HG02759 (cell line): Measurements from ENCODE around the gene KLKB1.
"Not testable (repeated sequence)": the region's sequence is repeated elsewhere in the genome, so short reads cannot be mapped to it uniquely, and the experiment has no call there.

Experiments used
- ATAC-seq: cut with Tn5 transposase; IDR thresholded peaks from one replicate; pipeline ENCODE4 v1.9.1; 2021; ENCODE audit warnings: mild to moderate bottlenecking, moderate library complexity; ENCODE audit not compliant: unreplicated experiment

Gene KLKB1

DNA sequence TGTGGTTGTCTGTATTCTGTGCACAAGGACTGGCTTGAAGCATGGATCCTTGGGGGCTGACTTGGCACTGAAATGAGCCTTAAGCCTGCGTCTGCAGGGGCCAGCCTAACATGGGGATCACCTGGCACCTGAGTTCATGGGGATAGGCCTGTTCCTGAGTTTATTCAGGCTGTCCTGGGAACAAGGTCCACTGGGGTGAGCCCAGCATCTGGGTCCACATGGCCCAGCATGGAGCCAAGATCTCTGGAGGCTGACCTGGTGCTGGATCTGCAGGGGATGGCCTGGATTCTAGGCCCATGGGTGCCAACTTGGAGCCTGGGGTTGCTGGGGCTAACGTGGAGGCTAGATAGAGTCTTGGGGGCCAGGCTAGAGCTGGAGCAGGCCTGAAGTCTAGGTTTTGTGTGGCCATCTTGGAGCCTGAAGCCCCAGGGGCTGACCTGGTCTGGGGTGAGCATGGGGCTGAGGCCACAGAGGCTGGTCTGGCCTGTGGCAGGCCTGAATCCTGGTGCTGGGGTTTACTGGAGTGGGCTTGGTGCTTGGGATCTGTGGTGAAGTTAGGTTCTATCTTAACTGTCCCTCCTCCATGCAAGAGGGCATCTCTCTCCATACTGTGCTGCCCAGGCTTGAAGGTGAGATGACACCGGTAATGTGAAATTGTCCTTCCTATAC lies 652 bp upstream of the KLKB1 start:
- ATAC-seq: no peak

- ATAC-seq: no peak
Observed at GRCh38 chr4:186227744-186228513, 622 bp downstream of the KLKB1 start.

DNA sequence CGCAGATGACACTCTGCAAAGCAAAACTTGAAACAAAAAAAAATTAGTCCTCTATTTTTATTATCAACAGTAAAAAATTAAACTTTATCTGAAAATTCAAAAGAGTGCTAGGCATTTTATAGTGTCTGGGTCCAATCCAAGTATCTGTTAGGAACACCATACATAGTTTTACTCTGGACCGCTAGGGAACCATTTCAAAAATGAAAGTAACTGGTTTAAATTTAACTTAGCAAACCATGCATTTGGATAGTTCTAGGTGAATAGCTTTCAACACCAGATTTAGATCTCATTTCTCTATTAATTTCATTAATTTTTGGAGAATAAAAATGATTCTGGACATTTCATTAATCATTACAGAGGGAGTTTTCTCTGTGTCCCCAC lies 1.2 kb downstream of the KLKB1 start:
- no peak for ATAC-seq

GRCh38 chr4:186234367-186234766 lies 7.1 kb downstream of the KLKB1 start:
- no peak for ATAC-seq

DNA sequence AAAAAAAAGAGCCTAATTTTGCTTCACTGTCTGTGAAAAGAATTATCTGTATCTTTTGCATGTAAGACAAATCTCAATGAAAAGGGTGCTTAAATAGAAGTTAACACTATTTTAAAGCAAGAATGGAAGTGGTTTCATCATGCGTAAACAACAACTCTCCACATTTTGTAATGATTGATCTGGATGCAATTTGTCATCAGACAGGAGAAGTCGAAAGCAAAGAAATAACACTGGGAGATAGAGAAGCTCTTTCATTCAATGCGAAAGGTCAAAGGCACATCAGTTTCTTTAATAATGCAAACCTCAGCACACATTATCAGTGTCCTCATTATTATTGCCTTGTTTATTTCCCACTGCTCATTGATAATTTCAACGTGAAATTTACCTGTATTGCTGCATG lies 8.8 kb downstream of the KLKB1 start:
- ATAC-seq: no peak

GRCh38 chr4:186240452-186240847 lies 13.1 kb downstream of the KLKB1 start:
- ATAC-seq: no peak

GRCh38 chr4:186240848-186241491 lies 13.7 kb downstream of the KLKB1 start:
- ATAC-seq: no peak

DNA sequence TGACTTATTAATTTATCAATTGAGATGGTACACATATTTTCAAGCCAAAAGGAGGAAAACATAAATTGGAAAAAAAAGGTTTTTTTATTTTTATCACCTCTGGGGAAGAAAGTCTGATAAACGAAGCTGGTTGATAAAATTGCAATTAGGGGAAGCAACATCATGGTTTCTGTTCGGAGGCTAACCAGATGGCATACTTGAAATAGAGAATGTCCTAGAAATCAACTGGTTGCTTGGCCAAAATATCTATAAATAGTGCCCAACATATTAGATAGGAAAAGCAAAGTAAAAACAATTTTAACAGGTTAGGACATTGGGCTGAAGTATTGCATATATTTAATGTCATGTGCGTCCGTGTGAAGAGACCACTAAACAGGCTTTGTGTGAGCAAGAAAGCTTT lies 14.3 kb downstream of the KLKB1 start:
- ATAC-seq: no peak

DNA sequence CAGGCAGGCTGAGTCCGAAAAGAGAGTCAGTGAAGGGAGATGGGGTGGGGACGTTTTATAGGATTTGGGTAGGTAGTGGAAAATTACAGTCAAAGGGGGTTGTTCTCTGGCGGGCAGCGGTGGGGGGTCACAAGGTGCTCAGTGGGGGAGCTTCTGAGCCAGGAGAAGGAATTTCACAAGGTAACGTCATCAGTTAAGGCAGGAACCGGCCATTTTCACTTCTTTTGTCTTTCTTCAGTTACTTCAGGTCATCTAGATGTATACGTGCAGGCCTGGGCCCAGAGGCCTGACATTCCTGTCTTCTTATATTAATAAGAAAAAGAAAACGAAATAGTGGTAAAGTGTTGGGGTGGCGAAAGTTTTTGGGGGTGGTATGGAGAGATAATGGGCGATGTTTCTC lies 14.7 kb downstream of the KLKB1 start:
- not testable (repeated sequence) for ATAC-seq

DNA sequence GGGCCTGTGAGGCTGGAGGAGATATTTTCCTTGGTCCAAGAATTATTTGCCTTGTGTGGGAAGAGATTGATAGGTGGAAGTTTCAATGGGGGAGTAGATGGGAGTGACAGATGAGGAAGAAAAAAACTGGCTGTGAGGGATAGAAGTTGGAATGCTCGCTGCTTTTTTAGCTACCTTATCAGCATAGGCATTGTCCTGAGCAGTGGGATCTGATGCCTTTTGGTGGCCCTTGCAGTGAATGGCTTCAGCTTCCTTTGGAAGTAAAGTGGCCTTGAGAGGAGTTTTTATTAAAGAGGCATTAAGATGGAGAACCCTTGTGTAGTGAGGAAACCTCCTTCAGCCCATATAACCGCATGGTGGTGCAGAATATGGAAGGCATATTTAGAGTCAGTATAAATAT lies 16.0 kb downstream of the KLKB1 start:
- ATAC-seq: no peak

GRCh38 chr4:186244835-186245234 lies 17.5 kb downstream of the KLKB1 start:
- ATAC-seq: no peak

DNA sequence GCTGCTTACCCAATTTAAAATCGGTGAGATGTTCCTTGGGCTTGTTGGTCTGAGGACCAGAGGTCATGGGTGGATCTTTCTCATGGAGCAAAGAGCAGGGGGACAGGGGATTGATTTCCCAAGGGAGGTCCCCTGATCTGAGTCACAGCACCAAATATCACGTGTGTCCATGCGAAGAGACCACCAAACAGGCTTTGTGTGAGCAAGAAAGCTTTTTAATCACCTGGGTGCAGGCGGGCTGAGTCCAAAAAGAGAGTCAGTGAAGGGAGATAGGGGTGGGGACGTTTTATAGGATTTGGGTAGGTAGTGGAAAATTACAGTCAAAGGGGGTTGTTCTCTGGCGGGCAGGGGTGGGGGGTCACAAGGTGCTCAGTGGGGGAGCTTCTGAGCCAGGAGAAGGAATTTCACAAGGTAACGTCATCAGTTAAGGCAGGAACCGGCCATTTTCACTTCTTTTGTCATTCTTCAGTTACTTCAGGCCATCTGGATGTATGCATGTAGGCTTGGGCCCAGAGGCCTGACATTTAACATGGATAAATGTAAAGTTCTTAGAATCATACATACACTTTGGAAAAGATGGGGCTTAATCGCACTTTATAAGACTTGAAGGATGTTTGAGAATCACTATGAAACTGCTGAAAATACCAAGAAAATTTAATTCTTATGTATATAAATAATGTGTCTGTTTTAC lies 19.9 kb downstream of the KLKB1 start:
- not testable (repeated sequence) for ATAC-seq

GRCh38 chr4:186248643-186249042 lies 21.3 kb downstream of the KLKB1 start:
- no peak for ATAC-seq

GRCh38 chr4:186249785-186250754 lies 22.8 kb downstream of the KLKB1 start:
- no peak for ATAC-seq

DNA sequence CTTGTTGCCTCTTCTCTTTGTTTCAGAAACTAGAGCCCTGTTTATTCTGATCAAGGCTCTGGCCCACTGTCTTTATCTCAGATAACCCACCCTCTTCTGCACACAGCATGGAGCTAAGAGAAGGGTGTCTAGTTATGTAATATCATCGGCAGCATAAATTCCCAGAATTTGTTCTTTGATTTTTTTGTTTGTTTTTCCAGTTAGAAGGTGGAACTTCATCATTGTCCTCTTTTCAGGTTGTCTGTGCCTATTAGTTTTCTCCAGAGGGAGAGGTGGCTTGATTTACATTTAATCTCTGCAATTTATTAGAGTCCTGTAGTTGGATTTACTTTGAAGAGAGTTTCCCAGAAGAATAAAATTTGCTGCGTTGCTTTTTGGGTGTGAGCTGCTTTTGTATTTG lies 23.5 kb downstream of the KLKB1 start:
- no peak for ATAC-seq

GRCh38 chr4:186255122-186255521 lies 27.8 kb downstream of the KLKB1 start:
- ATAC-seq: no peak

GRCh38 chr4:186258216-186258811 lies 31.0 kb downstream of the KLKB1 start:
- no peak for ATAC-seq

DNA sequence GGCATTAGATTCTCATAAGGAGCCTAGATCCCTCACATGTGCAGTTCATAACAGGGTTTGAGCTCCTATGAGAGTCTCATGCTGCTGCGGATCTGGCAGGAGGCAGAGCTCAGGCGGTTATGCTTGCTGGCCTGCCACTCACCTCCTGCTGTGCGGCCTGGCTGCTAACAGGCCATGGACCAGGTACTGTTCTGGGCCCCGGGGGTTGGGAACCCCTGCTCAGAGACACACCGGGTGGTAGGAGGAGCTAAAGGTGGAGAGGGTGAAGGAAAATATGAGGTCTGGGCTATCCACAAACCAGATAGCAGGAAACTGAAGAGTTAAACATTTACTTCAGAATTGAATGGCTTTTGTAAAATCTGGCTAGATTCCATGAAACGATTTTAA lies 32.8 kb downstream of the KLKB1 start:
- no peak for ATAC-seq

DNA sequence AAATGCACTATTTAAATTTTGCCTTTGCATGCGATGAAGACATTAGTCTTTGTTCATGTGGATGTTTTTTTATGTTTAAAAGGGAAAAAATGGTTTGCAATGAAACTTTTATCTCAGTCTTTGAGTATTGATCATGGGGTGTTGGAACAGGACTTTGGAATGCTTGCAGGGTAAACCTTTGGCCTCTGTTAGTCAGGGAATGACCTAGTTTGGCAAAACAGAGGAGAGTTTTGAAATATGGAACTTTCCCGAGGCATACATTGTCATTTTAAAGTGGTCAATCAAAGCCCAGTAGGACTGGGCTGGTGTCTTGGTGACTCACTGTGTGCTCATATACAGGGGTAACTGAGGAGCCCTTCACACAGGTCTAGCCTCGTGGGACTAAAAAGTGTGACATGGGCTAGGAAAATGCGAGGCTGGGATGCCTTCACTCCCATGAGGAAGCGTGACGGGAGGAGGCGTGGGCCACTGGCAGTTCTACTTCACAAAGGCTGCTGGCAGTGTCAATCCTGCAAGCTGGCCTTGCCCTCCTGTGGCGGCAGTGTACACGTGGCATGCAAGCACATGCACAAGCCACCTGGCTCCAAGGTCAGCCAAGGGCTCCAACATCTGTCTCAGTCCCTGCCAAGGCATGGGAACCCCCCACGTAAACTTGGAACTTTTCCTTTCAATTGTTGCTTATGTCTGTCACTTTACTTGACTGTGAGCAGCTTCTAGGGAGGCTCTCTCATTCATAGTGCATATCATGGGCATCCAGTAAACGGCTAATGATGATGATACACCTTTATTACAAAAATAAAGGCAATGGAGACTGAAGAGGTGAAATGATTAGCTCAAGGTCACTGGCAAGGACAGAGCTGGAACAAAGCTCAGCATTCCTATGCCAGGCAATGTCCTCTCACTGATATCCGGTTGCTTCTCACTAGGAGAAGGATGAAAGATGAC lies 33.5 kb downstream of the KLKB1 start:
- ATAC-seq: no peak
